Measurements from ENCODE around the gene PAGE2B. TPM values are rescaled to one million over a fixed set of nuclear protein-coding genes. Genes with fewer than 3 reads are reported as not detected.

The PAGE2B gene
- total RNA-seq, 3 donors from 2014 or later (not counting 1 experiment from before 2014, with no cell fraction given), result 1.0 to 1.2 TPM; not detected in 1

GRCh38 chrX:55028611-55029010 is 46.2 kb upstream of the PAGE2B start:
- intact Hi-C loops (cut with micrococcal nuclease), result no loop called here
- Mint-ChIP-seq H3K4me1 (no peaks in the 10 kb centered on the region), H3K36me3 (no peaks in the 10 kb centered on the region), H3K27ac (no peak overlapping the region), H3K9me3 (no peaks in the 10 kb centered on the region), H3K4me3 (no peak overlapping the region), H3K27me3 (ENCODE audit: low read depth in 2 of 2) (peaks cover 3 to 10% of the 10 kb centered on the region in 2 donors)
- no peaks in the 10 kb centered on the region for H3K9me3 ChIP-seq (ENCODE audit: control insufficient read depth, insufficient read depth, low read length)
- ATAC-seq, result no peak
- DNase-seq, result no peak
- no peaks in the 10 kb centered on the region for H3K36me3 ChIP-seq (ENCODE audit: control insufficient read depth, insufficient read depth, low read length)
- TF ChIP-seq, protein P1, sequence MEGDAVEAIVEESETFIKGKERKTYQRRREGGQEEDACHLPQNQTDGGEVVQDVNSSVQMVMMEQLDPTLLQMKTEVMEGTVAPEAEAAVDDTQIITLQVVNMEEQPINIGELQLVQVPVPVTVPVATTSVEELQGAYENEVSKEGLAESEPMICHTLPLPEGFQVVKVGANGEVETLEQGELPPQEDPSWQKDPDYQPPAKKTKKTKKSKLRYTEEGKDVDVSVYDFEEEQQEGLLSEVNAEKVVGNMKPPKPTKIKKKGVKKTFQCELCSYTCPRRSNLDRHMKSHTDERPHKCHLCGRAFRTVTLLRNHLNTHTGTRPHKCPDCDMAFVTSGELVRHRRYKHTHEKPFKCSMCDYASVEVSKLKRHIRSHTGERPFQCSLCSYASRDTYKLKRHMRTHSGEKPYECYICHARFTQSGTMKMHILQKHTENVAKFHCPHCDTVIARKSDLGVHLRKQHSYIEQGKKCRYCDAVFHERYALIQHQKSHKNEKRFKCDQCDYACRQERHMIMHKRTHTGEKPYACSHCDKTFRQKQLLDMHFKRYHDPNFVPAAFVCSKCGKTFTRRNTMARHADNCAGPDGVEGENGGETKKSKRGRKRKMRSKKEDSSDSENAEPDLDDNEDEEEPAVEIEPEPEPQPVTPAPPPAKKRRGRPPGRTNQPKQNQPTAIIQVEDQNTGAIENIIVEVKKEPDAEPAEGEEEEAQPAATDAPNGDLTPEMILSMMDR (IDR thresholded peaks at IDR 0.05), result no peak
- H3K4me1 ChIP-seq (ENCODE audit: control insufficient read depth, insufficient read depth, low read length), result no peaks in the 10 kb centered on the region
- no peak overlapping the region for H3K27ac ChIP-seq (ENCODE audit: low read length)
- H3K27me3 ChIP-seq (ENCODE audit: control insufficient read depth, insufficient read depth, low read length), result no peaks in the 10 kb centered on the region
- H3K4me3 ChIP-seq (ENCODE audit: low read length), result no peak overlapping the region

GRCh38 chrX:55029291-55029690 is 45.5 kb upstream of the PAGE2B start:
- no peaks in the 10 kb centered on the region for H3K9me3 ChIP-seq (ENCODE audit: control insufficient read depth, insufficient read depth, low read length)
- no peaks in the 10 kb centered on the region for H3K4me1 ChIP-seq (ENCODE audit: control insufficient read depth, insufficient read depth, low read length)
- Mint-ChIP-seq H3K4me3 (no peak overlapping the region), H3K36me3 (no peaks in the 10 kb centered on the region), H3K4me1 (no peaks in the 10 kb centered on the region), H3K9me3 (no peaks in the 10 kb centered on the region), H3K27ac (no peak overlapping the region), H3K27me3 (ENCODE audit: low read depth in 2 of 2) (peaks cover 3 to 10% of the 10 kb centered on the region in 2 donors)
- H3K4me3 ChIP-seq (ENCODE audit: low read length), result no peak overlapping the region
- H3K27me3 ChIP-seq (ENCODE audit: control insufficient read depth, insufficient read depth, low read length), result no peaks in the 10 kb centered on the region
- DNase-seq (no peak), ATAC-seq (no peak)
- no peaks in the 10 kb centered on the region for H3K36me3 ChIP-seq (ENCODE audit: control insufficient read depth, insufficient read depth, low read length)
- intact Hi-C loops (cut with micrococcal nuclease), result no loop called here
- no peak overlapping the region for H3K27ac ChIP-seq (ENCODE audit: low read length)
- TF ChIP-seq, protein P1 (IDR thresholded peaks at IDR 0.05), result no peak
- WGBS (ENCODE audit: insufficient coverage), result 100% methylated on average over 1 of the region's 2 CpGs

- ATAC-seq (no peak), DNase-seq (no peak)
- Mint-ChIP-seq H3K36me3 (no peaks in the 10 kb centered on the region), H3K27ac (no peak within 1 kb of the TSS), H3K27me3 (ENCODE audit: low read depth in 2 of 2) (peaks cover 3 to 10% of the 10 kb centered on the region in 2 donors), H3K4me1 (no peaks in the 10 kb centered on the region), H3K9me3 (no peaks in the 10 kb centered on the region), H3K4me3 (no peak within 1 kb of the TSS)
- no peak within 1 kb of the TSS for H3K4me3 ChIP-seq (ENCODE audit: low read length)
- H3K9me3 ChIP-seq (ENCODE audit: control insufficient read depth, insufficient read depth, low read length), result no peaks in the 10 kb centered on the region
- intact Hi-C loops (cut with micrococcal nuclease), result no loop called here
- no peaks in the 10 kb centered on the region for H3K36me3 ChIP-seq (ENCODE audit: control insufficient read depth, insufficient read depth, low read length)
- H3K4me1 ChIP-seq (ENCODE audit: control insufficient read depth, insufficient read depth, low read length), result no peaks in the 10 kb centered on the region
- TF ChIP-seq, protein P1 (IDR thresholded peaks at IDR 0.05), result no peak
- 96% methylated on average over 7 of the region's 7 CpGs for WGBS (ENCODE audit: insufficient coverage)
- no peak within 1 kb of the TSS for H3K27ac ChIP-seq (ENCODE audit: low read length)
- no peaks in the 10 kb centered on the region for H3K27me3 ChIP-seq (ENCODE audit: control insufficient read depth, insufficient read depth, low read length)
Measured at GRCh38 chrX:55030271-55031205, 44.3 kb upstream of the PAGE2B start, which contains the start of gene ALAS2. TSS of gene ALAS2 (minus strand) at chrX:55030977. CDS start at chrX:55026000, 4,977 bp downstream.

All from natural killer cell (primary cell).